Activated CD4-positive, alpha-beta T cell treated with anti-CD3 and anti-CD28 coated beads, Interleukin-2, amount 50 U/mL, for 48 hours (primary cell): Measurements from ENCODE around the gene NDUFV1.
"Not testable (repeated sequence)": the region's sequence is repeated elsewhere in the genome, so short reads cannot be mapped to it uniquely, and the experiment has no call there.

Source experiments
- DNase-seq, 2 experiments: peaks; one replicate each; pipeline ENCODE4 v3.0.0-alpha.2; 2020

NDUFV1 gene

GRCh38 chr11:67586568-67587250 lies 20.0 kb upstream of the NDUFV1 start:
- no peak for DNase-seq

GRCh38 chr11:67588136-67588503 lies 18.6 kb upstream of the NDUFV1 start:
- no peak for DNase-seq

DNA sequence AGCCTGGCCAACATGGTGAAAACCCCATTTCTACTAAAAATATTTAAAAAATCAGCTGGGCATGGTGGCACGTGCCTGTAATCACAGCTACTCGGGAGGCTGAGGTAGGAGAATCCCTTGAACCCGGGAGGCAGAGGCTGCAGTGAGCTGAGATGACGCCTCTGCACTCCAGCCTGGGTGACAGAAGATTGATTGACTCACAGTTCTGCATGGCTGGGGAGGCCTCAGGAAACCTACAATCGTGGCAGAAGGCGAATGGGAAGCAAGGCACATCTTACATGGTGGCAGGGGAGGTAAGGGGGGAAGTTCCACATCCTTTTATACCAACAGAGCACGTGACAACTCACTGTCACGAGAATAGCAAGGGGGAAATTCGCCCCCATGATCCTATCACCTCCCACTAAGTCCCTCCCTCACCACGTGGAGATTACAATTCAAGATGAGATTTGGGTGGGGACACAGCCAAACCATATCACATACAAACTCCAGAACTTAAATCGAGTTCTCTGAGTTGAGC lies 17.8 kb upstream of the NDUFV1 start:
- not testable (repeated sequence) for DNase-seq

GRCh38 chr11:67592880-67593564 lies 13.7 kb upstream of the NDUFV1 start:
- DNase-seq = no peak

DNA sequence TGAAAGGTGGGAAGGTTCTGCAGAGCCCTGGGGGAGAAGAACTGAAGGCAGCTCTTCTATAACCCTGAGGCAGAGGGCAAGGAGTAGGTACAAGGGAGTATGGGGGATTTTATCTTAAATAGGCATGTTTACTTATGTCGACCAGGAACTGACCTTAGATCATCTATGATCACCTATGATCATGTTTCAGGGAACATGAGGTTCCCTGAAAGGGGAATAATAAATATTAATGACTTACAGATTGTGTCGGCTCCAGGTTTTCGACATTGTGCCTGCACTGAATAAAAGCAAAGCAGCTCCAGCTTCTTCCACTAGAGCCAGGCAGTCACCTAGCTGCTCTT lies 13.2 kb upstream of the NDUFV1 start:
- DNase-seq = no peak

- no peak for DNase-seq
Measured at GRCh38 chr11:67594480-67594879, 12.3 kb upstream of the NDUFV1 start.

DNA sequence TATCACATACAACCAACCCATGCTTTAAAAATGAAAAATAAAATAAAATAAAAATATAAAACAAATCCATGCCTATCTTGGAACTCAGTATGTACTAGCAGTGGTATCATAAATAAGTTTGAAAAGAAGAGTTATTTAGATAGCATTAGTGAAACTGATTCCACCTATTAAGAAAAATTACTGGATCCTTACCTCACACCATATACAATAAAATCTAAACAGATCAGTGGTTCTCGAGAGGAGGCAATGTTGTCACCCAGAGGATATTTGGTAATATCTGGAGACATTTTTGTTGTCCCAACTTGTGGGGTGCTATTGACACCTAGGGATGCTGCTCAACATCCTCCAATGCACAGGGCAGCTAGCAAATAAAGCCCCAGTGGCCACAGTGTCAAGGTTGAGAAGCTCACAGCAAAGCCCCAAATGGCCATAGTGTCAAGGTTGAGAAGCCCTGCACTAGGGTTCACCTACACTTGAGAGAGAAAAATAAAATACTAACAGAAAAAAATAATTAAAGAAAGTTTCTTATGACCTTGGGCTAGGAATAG lies 9.9 kb upstream of the NDUFV1 start:
- DNase-seq = no peak

DNA sequence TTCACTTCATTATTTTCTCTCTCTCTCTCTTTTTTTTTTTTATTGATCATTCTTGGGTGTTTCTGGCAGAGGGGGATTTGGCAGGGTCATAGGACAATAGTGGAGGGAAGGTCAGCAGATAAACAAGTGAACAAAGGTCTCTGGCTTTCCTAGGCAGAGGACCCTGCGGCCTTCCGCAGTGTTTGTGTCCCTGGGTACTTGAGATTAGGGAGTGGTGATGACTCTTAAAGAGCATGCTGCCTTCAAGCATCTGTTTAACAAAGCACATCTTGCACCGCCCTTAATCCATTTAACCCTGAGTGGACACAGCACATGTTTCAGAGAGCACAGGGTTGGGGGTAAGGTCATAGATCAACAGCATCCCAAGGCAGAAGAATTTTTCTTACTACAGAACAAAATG lies 9.3 kb upstream of the NDUFV1 start:
- DNase-seq = not testable (repeated sequence)

DNA sequence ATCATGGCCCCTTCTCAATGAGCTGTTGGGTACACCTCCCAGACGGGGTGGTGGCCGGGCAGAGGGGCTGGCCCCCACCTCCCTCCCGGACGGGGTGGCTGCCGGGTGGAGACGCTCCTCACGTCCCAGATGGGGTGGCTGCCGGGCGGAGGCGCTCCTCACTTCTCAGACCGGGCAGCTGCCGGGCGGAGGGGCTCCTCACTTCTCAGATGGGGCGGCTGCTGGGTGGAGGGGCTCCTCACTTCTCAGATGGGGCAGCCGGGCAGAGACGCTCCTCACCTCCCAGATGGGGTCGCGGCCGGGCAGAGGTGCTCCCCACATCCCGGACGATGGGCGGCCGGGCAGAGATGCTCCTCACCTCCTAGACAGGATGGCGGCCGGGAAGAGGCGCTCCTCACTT lies 8.8 kb upstream of the NDUFV1 start:
- DNase-seq = not testable (repeated sequence)

DNA sequence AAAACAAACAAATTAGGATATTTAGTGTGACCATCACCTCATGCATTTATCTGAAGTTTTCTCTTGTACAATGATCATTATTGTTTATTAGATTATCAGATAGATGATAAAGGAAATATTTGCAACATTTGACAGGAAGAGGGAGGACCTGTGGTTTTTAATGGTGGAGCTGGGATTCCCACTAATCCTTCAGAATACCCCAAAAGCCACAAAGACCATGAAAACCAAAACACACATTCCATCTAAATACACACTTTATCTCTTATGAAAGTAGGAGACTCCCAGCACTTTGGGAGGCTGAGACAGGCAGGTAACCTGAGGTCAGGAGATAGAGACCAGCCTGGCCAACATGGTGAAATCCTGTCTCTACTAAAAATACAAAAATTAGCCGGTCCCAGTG lies 7.6 kb upstream of the NDUFV1 start:
- no peak for DNase-seq

DNA sequence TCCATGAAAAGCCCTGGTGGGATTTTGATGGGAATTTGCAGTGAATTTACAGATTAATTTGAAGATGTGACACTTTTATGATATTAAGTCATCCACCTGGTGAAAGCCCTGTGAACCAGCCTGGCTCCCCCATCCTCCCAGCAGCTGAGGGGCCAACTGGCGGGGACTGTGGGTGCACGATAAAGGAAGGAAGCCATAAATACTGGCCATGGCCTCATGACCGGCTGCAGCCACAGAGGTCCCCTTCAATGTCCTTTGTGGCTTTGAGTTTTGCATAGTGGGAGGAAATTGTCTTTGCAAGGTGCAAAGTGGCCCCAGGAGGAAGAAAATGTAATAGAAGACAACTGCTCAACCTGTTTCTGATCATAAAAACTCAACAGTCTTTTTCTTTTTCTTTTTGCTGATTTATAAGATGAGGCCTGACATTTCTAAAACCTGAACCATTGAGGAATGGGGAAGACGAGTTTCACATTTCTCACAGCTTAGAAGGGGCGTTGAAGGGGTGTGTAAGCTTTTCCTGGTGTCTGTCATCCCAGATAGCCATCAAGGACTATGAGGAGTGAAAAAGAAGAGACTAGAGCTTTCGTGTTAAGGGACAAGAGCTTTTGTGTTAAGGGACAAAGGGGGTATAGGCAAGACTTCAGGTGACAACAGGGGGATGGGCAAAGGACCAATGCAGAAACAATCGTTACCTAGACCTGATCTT lies 6.3 kb upstream of the NDUFV1 start:
- DNase-seq = no peak

GRCh38 chr11:67601098-67601497 lies 5.6 kb upstream of the NDUFV1 start:
- no peak for DNase-seq

- DNase-seq = not testable (repeated sequence)
Measured at GRCh38 chr11:67604119-67604518, 2.6 kb upstream of the NDUFV1 start.

DNA sequence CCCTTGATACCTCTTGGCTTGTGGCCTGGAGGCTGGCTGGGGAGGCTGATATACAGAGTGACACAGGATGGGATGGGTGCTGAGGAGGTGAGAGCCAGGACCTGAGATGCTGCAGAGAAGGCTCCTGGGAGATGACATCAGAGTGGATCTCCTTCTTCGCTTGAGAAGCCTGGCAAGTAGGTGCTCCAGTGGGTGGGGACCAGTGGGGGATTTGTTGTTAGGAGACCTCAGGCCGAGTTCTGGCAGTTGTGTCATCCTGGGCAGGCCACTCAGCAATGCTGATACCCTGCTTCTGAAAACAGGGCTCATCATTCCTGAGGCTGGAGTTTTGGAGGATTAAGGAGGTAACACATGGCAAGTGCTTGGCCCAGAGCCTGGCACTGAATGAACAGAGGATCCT lies 1.9 kb upstream of the NDUFV1 start:
- DNase-seq = no peak

- no peak for DNase-seq
Measured at GRCh38 chr11:67605231-67606011, 1.3 kb upstream of the NDUFV1 start.

GRCh38 chr11:67606093-67606491 lies 644 bp upstream of the NDUFV1 start:
- no peak for DNase-seq

DNA sequence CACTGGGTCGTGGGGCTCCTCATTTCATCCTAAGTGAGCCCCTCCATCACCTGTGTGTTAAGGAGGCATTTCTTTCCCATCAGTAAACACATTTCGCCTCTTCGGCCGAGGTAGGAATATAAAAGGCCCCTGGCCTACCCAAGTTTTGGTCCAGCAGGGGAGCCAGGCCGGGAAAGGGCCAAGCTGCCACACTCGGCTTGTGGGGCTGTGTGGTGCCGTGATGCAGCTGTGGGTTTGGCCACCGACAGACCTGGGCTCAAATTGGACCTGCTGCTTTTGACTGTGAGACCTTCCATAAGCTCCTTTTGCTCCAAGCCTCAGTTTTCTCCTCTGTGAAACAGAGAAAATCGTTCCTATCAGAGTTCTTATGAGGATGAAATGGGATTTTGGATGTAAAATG lies 771 bp downstream of the NDUFV1 start:
- DNase-seq = no peak

DNA sequence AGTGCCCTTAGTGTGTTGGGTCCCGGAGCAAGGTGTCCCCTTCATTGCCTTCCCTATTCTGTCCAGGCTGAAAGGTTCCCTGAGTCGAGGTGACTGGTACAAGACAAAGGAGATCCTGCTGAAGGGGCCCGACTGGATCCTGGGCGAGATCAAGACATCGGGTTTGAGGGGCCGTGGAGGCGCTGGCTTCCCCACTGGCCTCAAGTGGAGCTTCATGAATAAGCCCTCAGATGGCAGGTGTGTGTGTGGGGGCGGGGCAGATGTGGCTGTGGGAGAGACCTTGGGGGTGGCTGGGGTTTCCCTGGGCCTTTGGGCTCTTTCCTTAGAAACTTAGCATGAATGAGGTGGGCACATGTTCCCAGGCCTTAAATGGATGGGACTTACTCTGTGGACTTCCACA lies 1.8 kb downstream of the NDUFV1 start:
- no peak for DNase-seq

DNA sequence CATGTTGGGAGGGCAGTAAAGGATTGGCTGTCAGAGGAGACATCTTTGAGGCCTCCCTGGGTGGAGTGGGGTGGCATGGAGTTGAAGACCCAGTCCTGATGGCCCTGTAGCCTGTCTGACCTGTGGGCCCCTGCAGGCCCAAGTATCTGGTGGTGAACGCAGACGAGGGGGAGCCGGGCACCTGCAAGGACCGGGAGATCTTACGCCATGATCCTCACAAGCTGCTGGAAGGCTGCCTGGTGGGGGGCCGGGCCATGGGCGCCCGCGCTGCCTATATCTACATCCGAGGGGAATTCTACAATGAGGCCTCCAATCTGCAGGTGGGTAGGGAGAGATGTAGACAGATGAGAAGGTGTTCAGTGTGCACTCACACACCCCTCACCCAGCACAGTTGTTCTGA lies 2.6 kb downstream of the NDUFV1 start:
- DNase-seq = no peak

GRCh38 chr11:67610302-67610868 lies 3.6 kb downstream of the NDUFV1 start:
- DNase-seq = no peak

GRCh38 chr11:67611165-67611564 lies 4.4 kb downstream of the NDUFV1 start:
- DNase-seq = no peak

DNA sequence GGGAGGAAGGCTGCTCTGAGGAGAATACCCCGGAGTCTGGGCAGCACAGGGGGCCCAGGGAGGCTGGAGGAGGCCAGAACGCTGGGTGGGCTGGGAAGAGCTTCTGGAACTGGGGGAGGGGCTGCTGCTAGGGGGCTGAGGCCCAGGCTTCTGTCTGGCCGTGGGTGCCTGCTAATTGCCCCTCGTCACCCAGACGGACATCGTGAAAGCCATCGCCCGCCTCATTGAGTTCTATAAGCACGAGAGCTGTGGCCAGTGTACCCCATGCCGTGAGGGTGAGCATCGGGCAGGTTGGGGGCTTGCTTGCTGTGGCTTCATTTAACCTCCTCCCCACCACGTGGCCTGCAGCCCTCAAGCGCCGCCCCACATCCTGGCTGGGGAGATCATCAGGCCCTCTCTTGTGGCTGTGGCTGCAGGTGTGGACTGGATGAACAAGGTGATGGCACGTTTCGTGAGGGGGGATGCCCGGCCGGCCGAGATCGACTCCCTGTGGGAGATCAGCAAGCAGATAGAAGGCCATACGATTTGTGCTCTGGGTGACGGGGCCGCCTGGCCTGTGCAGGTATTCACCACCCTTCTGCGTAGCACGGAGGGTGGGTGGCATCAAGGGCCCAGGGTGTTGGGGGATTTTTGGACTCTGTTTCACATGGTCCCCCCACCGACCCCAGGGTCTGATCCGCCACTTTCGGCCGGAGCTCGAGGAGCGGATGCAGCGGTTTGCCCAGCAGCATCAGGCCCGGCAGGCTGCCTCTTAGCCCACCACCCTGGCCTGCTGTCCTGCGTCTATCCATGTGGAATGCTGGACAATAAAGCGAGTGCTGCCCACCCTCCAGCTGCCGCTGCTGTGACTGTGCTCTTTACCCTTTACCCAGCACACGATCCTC lies 5.2 kb downstream of the NDUFV1 start:
- no peak for DNase-seq
